A673 (cell line): ENCODE measurements around the gene STARD9.

Experiments used
- EZH2 ChIP-seq: fragments of 200-600 bp; sonication (generic); IDR thresholded peaks from 2 replicates; pipeline ENCODE4 v1.6.1; 2017; ENCODE audit warnings: borderline replicate concordance, low read depth, mild to moderate bottlenecking, mixed read lengths, antibody characterized with exemption, low read length; ENCODE audit not compliant: poor library complexity, severe bottlenecking
- TF ChIP-seq, protein P1 (sequence below): fragments of 300-800, 200-600 bp; sonication (generic); conservative IDR thresholded peaks from 2 replicates; pipeline ENCODE4 v1.5.1; 2017; ENCODE audit warnings: low read depth, mild to moderate bottlenecking, antibody characterized with exemption, low read length, moderate library complexity, mixed read lengths

DNA sequence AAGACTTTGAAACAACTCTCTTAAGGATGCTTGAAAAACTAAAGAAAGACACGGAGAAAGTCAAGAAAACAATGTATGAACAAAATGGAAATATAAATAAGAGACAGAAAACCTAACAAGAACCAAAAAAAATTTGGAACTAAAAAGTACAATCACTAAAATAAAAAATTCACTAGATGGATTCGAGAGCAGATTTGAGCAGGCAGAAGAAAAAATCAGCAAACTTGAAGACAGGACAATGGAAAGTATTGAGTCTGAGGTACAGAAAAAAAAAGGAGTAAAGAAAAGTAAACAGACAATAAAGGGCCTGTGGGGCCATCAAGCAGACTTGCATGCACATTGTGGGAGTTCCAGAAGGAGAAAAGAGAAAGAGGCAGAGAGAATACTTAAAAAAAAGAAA is 174.9 kb downstream of the STARD9 start:
- TF ChIP-seq, protein P1, sequence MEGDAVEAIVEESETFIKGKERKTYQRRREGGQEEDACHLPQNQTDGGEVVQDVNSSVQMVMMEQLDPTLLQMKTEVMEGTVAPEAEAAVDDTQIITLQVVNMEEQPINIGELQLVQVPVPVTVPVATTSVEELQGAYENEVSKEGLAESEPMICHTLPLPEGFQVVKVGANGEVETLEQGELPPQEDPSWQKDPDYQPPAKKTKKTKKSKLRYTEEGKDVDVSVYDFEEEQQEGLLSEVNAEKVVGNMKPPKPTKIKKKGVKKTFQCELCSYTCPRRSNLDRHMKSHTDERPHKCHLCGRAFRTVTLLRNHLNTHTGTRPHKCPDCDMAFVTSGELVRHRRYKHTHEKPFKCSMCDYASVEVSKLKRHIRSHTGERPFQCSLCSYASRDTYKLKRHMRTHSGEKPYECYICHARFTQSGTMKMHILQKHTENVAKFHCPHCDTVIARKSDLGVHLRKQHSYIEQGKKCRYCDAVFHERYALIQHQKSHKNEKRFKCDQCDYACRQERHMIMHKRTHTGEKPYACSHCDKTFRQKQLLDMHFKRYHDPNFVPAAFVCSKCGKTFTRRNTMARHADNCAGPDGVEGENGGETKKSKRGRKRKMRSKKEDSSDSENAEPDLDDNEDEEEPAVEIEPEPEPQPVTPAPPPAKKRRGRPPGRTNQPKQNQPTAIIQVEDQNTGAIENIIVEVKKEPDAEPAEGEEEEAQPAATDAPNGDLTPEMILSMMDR: no peak
- no peak for TF ChIP-seq EZH2
